ENCODE measurements around the gene FAAP100.

Gene FAAP100

GRCh38 chr17:81509207-81509971, 42.8 kb downstream of the FAAP100 start:
- Mint-ChIP-seq H3K9me3 (no peaks in the 10 kb centered on the region), H3K4me1 (peaks cover 24% of the 10 kb centered on the region), H3K27ac (peak overlapping the region; percentile 79), H3K27me3 (no peaks in the 10 kb centered on the region), H3K4me3 (peak overlapping the region; percentile 99), H3K36me3 (peaks cover 34% of the 10 kb centered on the region)

GRCh38 chr17:81508639-81509206, 43.4 kb downstream of the FAAP100 start:
- Mint-ChIP-seq H3K4me1 (peaks cover 24% of the 10 kb centered on the region), H3K27ac (peak overlapping the region; percentile 79), H3K9me3 (no peaks in the 10 kb centered on the region), H3K27me3 (no peaks in the 10 kb centered on the region), H3K36me3 (peaks cover 34% of the 10 kb centered on the region), H3K4me3 (peak overlapping the region; percentile 99)

GRCh38 chr17:81503619-81504018, 48.5 kb downstream of the FAAP100 start:
- H3K4me3 Mint-ChIP-seq, result no peak overlapping the region
- H3K27ac Mint-ChIP-seq, result no peak overlapping the region
- no peaks in the 10 kb centered on the region for H3K27me3 Mint-ChIP-seq

GRCh38 chr17:81502471-81503017, 49.6 kb downstream of the FAAP100 start:
- Mint-ChIP-seq H3K4me3 (no peak overlapping the region), H3K36me3 (no peaks in the 10 kb centered on the region), H3K4me1 (peaks cover under 1% of the 10 kb centered on the region), H3K9me3 (no peaks in the 10 kb centered on the region), H3K27me3 (no peaks in the 10 kb centered on the region), H3K27ac (no peak overlapping the region)

More at GRCh38 chr17:81503619-81504018, 48.5 kb downstream of the FAAP100 start:
- H3K4me1 Mint-ChIP-seq, result peaks cover 8% of the 10 kb centered on the region
- peaks cover 2% of the 10 kb centered on the region for H3K36me3 Mint-ChIP-seq
- H3K9me3 Mint-ChIP-seq, result no peaks in the 10 kb centered on the region

- Mint-ChIP-seq H3K27ac (no peak overlapping the region), H3K4me3 (no peak overlapping the region), H3K9me3 (no peaks in the 10 kb centered on the region), H3K27me3 (no peaks in the 10 kb centered on the region), H3K36me3 (no peaks in the 10 kb centered on the region), H3K4me1 (no peaks in the 10 kb centered on the region)
Observed at GRCh38 chr17:81500047-81500446, 52.1 kb downstream of the FAAP100 start.

- Mint-ChIP-seq H3K27me3 (peaks cover 1% of the 10 kb centered on the region), H3K4me3 (no peak overlapping the region), H3K4me1 (no peaks in the 10 kb centered on the region), H3K9me3 (no peaks in the 10 kb centered on the region), H3K27ac (no peak overlapping the region), H3K36me3 (no peaks in the 10 kb centered on the region)
Observed at GRCh38 chr17:81499601-81499970, 52.6 kb downstream of the FAAP100 start.

GRCh38 chr17:81498953-81499600, 53.1 kb downstream of the FAAP100 start:
- Mint-ChIP-seq H3K27me3 (peaks cover 1% of the 10 kb centered on the region), H3K27ac (no peak overlapping the region), H3K4me1 (no peaks in the 10 kb centered on the region), H3K36me3 (no peaks in the 10 kb centered on the region), H3K9me3 (no peaks in the 10 kb centered on the region), H3K4me3 (no peak overlapping the region)

- no peaks in the 10 kb centered on the region for H3K9me3 Mint-ChIP-seq
- H3K27ac Mint-ChIP-seq, result no peak overlapping the region
- no peaks in the 10 kb centered on the region for H3K4me1 Mint-ChIP-seq
- H3K27me3 Mint-ChIP-seq, result peaks cover 1% of the 10 kb centered on the region
- no peaks in the 10 kb centered on the region for H3K36me3 Mint-ChIP-seq
- H3K4me3 Mint-ChIP-seq, result no peak overlapping the region
Observed at GRCh38 chr17:81494626-81495377, 57.4 kb downstream of the FAAP100 start.

GRCh38 chr17:81493198-81494038, 58.7 kb downstream of the FAAP100 start:
- Mint-ChIP-seq H3K27me3 (peaks cover 1% of the 10 kb centered on the region), H3K9me3 (no peaks in the 10 kb centered on the region)

GRCh38 chr17:81492706-81493105, 59.4 kb downstream of the FAAP100 start:
- Mint-ChIP-seq H3K36me3 (no peaks in the 10 kb centered on the region), H3K4me1 (no peaks in the 10 kb centered on the region), H3K4me3 (no peak overlapping the region), H3K27me3 (peaks cover 1% of the 10 kb centered on the region), H3K27ac (no peak overlapping the region), H3K9me3 (no peaks in the 10 kb centered on the region)

More at GRCh38 chr17:81493198-81494038, 58.7 kb downstream of the FAAP100 start:
- no peak overlapping the region for H3K4me3 Mint-ChIP-seq
- H3K4me1 Mint-ChIP-seq, result no peaks in the 10 kb centered on the region
- no peaks in the 10 kb centered on the region for H3K36me3 Mint-ChIP-seq
- no peak overlapping the region for H3K27ac Mint-ChIP-seq

GRCh38 chr17:81492202-81492601, 60.0 kb downstream of the FAAP100 start:
- Mint-ChIP-seq H3K36me3 (no peaks in the 10 kb centered on the region), H3K4me3 (no peak overlapping the region), H3K27me3 (peaks cover 1% of the 10 kb centered on the region), H3K9me3 (no peaks in the 10 kb centered on the region), H3K4me1 (no peaks in the 10 kb centered on the region), H3K27ac (no peak overlapping the region)

GRCh38 chr17:81491761-81492160, 60.4 kb downstream of the FAAP100 start:
- H3K27me3 Mint-ChIP-seq, result peaks cover 1% of the 10 kb centered on the region
- no peaks in the 10 kb centered on the region for H3K9me3 Mint-ChIP-seq
- H3K4me1 Mint-ChIP-seq, result no peaks in the 10 kb centered on the region
- H3K36me3 Mint-ChIP-seq, result no peaks in the 10 kb centered on the region
- no peak overlapping the region for H3K27ac Mint-ChIP-seq
- H3K4me3 Mint-ChIP-seq, result no peak overlapping the region

GRCh38 chr17:81491181-81491581, 61.0 kb downstream of the FAAP100 start:
- Mint-ChIP-seq H3K27me3 (peaks cover 1% of the 10 kb centered on the region), H3K36me3 (no peaks in the 10 kb centered on the region), H3K27ac (no peak overlapping the region), H3K4me1 (no peaks in the 10 kb centered on the region), H3K9me3 (no peaks in the 10 kb centered on the region), H3K4me3 (no peak overlapping the region)

GRCh38 chr17:81489998-81490992, 61.9 kb downstream of the FAAP100 start:
- Mint-ChIP-seq H3K4me3 (no peak overlapping the region), H3K27ac (peak overlapping the region; percentile 17), H3K27me3 (peaks cover 1% of the 10 kb centered on the region), H3K9me3 (no peaks in the 10 kb centered on the region), H3K36me3 (no peaks in the 10 kb centered on the region), H3K4me1 (no peaks in the 10 kb centered on the region)

Data from activated naive CD4-positive, alpha-beta T cell treated with anti-CD3 and anti-CD28 coated beads, Interleukin-2, amount 50 U/mL, for 24 hours (primary cell).